K562 (cell line): Measurements from ENCODE around the gene SV2C. TPM values are rescaled to one million over a fixed set of nuclear protein-coding genes. Genes with fewer than 3 reads are reported as not detected.
A peak's percentile ranks its signal among the peaks of the same experiment; 100 is the strongest.

Source experiments
- ARHGAP35 ChIP-seq: fragments of 450-650 bp; IDR thresholded peaks from 2 replicates; pipeline ENCODE4 v1.6.1; 2018; ENCODE audit not compliant: partially characterized antibody
- CBX1 ChIP-seq: sonication (generic); IDR thresholded peaks from 2 replicates; pipeline ENCODE4 v1.6.1; 2016; ENCODE audit warnings: antibody characterized with exemption, low read depth, mild to moderate bottlenecking
- GABPB1 ChIP-seq: sonication (generic); formaldehyde crosslinking; IDR thresholded peaks from 2 replicates; pipeline ENCODE4 v1.8.0; 2022; ENCODE audit warnings: mild to moderate bottlenecking, missing genetic modification reagents
- HDAC1 ChIP-seq, 2 experiments: fragments of 450-650 bp; IDR thresholded peaks; 2 replicates each; pipeline ENCODE4 v1.6.1; 2016 to 2017; ENCODE audit warnings: inconsistent platforms in 1 of 2, mild to moderate bottlenecking in 1 of 2, moderate library complexity in 1 of 2
- MXD1 ChIP-seq: fragments of 250-450 bp; sonication (Bioruptor Pico); IDR thresholded peaks from 2 replicates; pipeline ENCODE4 v1.8.0; 2021; ENCODE audit warnings: borderline replicate concordance, mild to moderate bottlenecking, moderate library complexity; ENCODE audit not compliant: poor library complexity, severe bottlenecking
- NCOA1 ChIP-seq: fragments of 450-650 bp; IDR thresholded peaks from 2 replicates; pipeline ENCODE4 v1.6.1; 2016; ENCODE audit warnings: low read depth
- NFE2L1 ChIP-seq: fragments of 450-650 bp; IDR thresholded peaks from 2 replicates; pipeline ENCODE4 v1.6.1; 2016; ENCODE audit warnings: missing genetic modification characterization, low read depth, mild to moderate bottlenecking, missing compliant biosample characterization, moderate library complexity, borderline replicate concordance
- PATZ1 ChIP-seq: fragments of 250-450 bp; sonication (Bioruptor Pico); IDR thresholded peaks from 2 replicates; pipeline ENCODE4 v1.5.0; 2020; ENCODE audit warnings: mild to moderate bottlenecking, borderline replicate concordance
- POLR2AphosphoS2 ChIP-seq: IDR thresholded peaks from 2 replicates; pipeline ENCODE4 v1.6.1; 2012; ENCODE audit warnings: low read length, improper control_type of control experiment
- POLR2G ChIP-seq: fragments of 200-400 bp; formaldehyde crosslinking; IDR thresholded peaks from 2 replicates; pipeline ENCODE4 v1.6.1; 2017; ENCODE audit warnings: low read depth, mild to moderate bottlenecking, antibody characterized with exemption, low read length, moderate library complexity
- PYGO2 ChIP-seq: fragments of 450-650 bp; IDR thresholded peaks from 2 replicates; pipeline ENCODE4 v1.6.1; 2016; ENCODE audit warnings: mild to moderate bottlenecking, missing genetic modification characterization, moderate library complexity, missing compliant biosample characterization
- TCF3 ChIP-seq: sonication (generic); formaldehyde crosslinking; IDR thresholded peaks from 2 replicates; pipeline ENCODE4 v1.4.0; 2020; ENCODE audit warnings: mild to moderate bottlenecking, missing genetic modification reagents
- TGIF2 ChIP-seq: sonication (generic); formaldehyde crosslinking; IDR thresholded peaks from 2 replicates; pipeline ENCODE4 v1.8.1; 2022; ENCODE audit warnings: mild to moderate bottlenecking, missing genetic modification reagents, moderate library complexity
- UBTF ChIP-seq, 2 experiments: IDR thresholded peaks; 2 replicates each; pipeline ENCODE4 v1.6.1; 2012; ENCODE audit warnings: improper control_type of control experiment in 2 of 2, low read depth in 2 of 2, low read length in 2 of 2, borderline replicate concordance in 1 of 2
- ZNF143 ChIP-seq: sonication (generic); formaldehyde crosslinking; IDR thresholded peaks from 2 replicates; pipeline ENCODE4 v1.9.0; 2022; ENCODE audit warnings: mild to moderate bottlenecking, missing genetic modification reagents
- ZNF280A ChIP-seq: fragments of 450-650 bp; IDR thresholded peaks from 2 replicates; pipeline ENCODE4 v1.6.1; 2018; ENCODE audit warnings: mild to moderate bottlenecking, low read depth; ENCODE audit not compliant: partially characterized antibody
- ZNF449 ChIP-seq: fragments of 250-450 bp; sonication (Bioruptor Pico); IDR thresholded peaks from 2 replicates; pipeline ENCODE4 v1.8.0; 2022; ENCODE audit warnings: moderate library complexity, mild to moderate bottlenecking, inconsistent platforms
- polyA plus RNA-seq, 8 experiments: library from polyadenylated mRNA; depleted of rRNA in 4 of 8; stranded (reverse) in 5 of 8; unstranded in 3 of 8; fragments of >200 nt; fragmentation: Nextera tagmentation in 2 of 8; fragmentation: Illumina TruSeq in 1 of 8; extraction: Ambion mirVana in 2 of 8; extraction: Trizol in 1 of 8; gene quantifications; 2 replicates each; pipeline versions ENCODE4 v1.2.1 to v1.2.3, GENCODE V29; 2011 to 2014; ENCODE audit warnings: inconsistent platforms in 1 of 8, missing spikeins in 1 of 8
- total RNA-seq, 7 experiments: library from RNA; depleted of rRNA in 6 of 7; stranded (reverse); fragments of >200 nt in 6 of 7; fragmentation: Illumina TruSeq in 2 of 7; extraction: Trizol in 2 of 7; gene quantifications; 2 replicates each; pipeline versions ENCODE4 v1.2.1 to v1.2.3, GENCODE V29; 2011 to 2021; ENCODE audit warnings: low replicate concordance in 1 of 7

The SV2C gene
- total and polyA plus RNA-seq, 9 of the 15 experiments (the other 6 are each of a cell fraction or from before 2014, with no cell fraction given), result 0.05 TPM; not detected in 8

- TF ChIP-seq PATZ1 (peak; percentile 23; the same call in 1 of the 2 replicates), ZNF280A (no peak), POLR2AphosphoS2 (no peak), TGIF2 (CRISPR knock-in tag) (no peak), ZNF449 (CRISPR knock-in tag) (no peak), PYGO2 (no peak), GABPB1 (CRISPR knock-in tag) (0 out of 2 replicates have a peak, but pooled peaks have one; percentile 56), MXD1 (CRISPR knock-in tag) (no peak), TCF3 (CRISPR knock-in tag) (no peak), CBX1 (peak; percentile 82; the same call in 1 of the 2 replicates), ARHGAP35 (no peak), UBTF (IDR thresholded peaks at IDR 0.05; ENCODE audit: borderline replicate concordance in 1 of 2, low read depth in 2 of 2, low read length in 2 of 2) (peak; percentile 75; a peak in 2 of 4 replicates), NFE2L1 (tag) (no peak), HDAC1 (IDR thresholded peaks at IDR 0.05) (peak in 1 of 2 experiments; percentile 85; a peak in 2 of 4 replicates), POLR2G (peak; percentile 92), ZNF143 (CRISPR knock-in tag) (no peak; the same call in 1 of the 2 replicates), NCOA1 (no peak; the same call in 1 of the 2 replicates)
Observed at GRCh38 chr5:76402886-76403765, 319.9 kb downstream of the SV2C start, which contains the start of gene IQGAP2 (continued).
